Measurements from ENCODE around the gene KIF1A.

Gene KIF1A, protein sequence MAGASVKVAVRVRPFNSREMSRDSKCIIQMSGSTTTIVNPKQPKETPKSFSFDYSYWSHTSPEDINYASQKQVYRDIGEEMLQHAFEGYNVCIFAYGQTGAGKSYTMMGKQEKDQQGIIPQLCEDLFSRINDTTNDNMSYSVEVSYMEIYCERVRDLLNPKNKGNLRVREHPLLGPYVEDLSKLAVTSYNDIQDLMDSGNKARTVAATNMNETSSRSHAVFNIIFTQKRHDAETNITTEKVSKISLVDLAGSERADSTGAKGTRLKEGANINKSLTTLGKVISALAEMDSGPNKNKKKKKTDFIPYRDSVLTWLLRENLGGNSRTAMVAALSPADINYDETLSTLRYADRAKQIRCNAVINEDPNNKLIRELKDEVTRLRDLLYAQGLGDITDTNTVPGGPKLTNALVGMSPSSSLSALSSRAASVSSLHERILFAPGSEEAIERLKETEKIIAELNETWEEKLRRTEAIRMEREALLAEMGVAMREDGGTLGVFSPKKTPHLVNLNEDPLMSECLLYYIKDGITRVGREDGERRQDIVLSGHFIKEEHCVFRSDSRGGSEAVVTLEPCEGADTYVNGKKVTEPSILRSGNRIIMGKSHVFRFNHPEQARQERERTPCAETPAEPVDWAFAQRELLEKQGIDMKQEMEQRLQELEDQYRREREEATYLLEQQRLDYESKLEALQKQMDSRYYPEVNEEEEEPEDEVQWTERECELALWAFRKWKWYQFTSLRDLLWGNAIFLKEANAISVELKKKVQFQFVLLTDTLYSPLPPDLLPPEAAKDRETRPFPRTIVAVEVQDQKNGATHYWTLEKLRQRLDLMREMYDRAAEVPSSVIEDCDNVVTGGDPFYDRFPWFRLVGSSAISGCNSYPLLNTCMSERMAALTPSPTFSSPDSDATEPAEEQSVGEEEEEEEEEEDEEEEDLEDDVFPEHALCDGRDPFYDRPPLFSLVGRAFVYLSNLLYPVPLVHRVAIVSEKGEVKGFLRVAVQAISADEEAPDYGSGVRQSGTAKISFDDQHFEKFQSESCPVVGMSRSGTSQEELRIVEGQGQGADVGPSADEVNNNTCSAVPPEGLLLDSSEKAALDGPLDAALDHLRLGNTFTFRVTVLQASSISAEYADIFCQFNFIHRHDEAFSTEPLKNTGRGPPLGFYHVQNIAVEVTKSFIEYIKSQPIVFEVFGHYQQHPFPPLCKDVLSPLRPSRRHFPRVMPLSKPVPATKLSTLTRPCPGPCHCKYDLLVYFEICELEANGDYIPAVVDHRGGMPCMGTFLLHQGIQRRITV (N-terminal part only)

DNA sequence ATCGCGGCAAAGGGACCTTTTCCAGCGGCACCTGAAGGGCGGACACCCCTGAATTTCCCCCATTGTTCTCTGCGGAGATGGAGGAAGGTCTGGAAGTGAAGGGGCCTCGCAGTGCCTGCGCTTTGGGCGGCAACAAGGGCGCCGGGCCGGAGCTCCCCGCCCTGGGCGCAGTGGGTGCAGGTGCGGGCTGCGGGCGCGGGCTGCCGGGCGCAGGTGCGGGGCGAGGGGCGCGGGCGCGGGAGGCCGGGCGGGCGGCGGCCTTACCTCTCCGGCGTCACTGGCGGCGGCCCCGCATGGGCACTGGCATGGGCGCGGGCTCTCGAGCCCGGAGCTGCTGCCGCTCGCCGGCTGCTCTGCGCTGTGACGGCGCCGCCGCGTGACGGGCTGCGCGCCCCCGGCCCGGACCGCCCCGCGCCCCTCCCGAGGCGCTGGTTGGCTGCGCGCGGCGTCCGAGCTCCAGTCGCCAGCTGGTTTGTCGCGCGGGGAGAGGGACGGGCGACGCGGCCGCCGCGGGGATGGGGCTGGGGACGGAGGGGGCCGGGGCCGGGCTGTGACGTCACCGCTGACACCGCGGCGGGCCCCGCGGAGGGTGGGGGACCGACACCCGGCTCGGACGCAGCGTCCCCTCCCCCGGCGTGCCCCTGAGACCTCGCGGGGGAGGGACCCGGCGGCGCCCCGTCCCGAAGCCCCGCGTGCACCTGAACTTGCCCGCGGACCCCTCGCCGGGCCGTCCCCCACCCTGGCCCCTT is at the start of gene KIF1A:
Gene KIF1A, minus strand, starts transcription at position 362 of the 749 bp plus-strand sequence. CDS start 22,467 bp downstream, outside the sequence.
- no peak for DNase-seq

DNA sequence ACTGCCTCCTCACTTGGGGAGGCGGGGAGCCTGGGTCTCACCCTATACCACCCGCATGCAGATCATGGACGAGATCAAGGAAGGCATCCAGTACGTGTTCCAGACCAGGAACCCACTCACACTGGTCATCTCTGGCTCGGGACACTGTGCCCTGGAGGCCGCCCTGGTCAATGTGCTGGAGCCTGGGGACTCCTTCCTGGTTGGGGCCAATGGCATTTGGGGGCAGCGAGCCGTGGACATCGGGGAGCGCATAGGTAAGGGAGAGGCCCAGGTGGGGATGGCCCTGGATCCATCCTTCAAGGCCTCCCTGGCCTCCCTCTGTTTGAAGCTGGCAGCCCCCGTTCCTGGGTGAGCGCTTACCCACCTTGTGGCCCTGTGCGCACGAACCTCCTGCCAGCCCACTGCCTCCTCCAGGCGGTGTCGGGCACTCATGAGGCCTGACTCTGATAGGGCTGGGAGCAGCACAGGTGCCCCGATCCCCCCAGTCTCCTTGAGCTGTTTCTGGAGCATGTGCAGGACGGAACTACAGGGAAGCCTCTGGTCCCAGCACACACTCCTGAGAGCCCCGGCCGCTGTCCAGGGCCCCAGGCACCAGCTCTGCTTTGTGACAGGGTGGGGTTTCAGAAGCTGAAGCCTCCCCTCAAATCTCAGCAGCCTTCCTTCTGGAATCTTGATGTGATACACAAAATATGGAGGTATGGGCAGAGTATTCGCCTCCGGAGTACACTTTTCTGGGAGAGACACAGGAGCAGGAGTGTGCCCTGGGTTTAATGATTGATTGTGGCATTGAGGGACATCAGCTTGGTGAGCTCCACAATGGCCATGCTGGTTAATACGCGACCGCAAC is 49.3 kb upstream of the KIF1A start:
- DNase-seq = no peak

DNA sequence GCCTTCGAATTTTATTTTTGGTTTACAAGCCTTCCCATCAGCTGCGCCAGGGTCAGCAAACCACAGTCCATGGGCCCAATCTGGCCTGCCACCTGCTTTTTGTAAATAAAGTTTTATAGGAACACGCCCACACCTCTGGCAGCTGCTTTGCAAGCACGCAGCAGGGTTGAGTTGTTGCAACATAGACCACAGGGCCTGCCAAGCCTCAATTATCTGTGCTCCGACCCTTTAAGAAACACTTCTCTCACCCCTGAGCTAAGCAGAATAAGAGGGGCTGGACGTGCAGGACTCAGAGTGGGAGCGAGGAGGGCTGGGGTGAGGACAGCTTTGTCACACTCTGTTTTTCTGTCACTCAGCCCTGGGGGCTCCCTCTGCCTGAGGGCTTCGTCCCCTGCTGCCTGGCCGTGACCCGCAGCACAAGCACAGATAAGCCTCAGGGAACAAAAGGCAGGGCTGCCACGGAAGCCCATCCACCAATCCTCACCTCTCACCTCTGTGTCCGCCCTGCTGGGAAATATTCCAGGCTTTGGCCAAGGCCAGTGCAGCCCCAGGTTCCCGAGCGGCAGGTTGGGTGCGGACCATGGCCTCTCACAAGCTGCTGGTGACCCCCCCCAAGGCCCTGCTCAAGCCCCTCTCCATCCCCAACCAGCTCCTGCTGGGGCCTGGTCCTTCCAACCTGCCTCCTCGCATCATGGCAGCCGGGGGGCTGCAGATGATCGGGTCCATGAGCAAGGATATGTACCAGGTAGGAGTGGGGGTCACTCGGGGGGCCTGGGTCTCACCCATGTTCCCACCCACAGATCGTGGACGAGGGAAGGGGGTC is 48.5 kb upstream of the KIF1A start, which contains the start of gene AGXT:
Gene AGXT, plus strand, starts transcription at position 539 of the 823 bp plus-strand sequence. Its CDS starts 42 bp downstream, at position 581.
- DNase-seq = no peak

DNA sequence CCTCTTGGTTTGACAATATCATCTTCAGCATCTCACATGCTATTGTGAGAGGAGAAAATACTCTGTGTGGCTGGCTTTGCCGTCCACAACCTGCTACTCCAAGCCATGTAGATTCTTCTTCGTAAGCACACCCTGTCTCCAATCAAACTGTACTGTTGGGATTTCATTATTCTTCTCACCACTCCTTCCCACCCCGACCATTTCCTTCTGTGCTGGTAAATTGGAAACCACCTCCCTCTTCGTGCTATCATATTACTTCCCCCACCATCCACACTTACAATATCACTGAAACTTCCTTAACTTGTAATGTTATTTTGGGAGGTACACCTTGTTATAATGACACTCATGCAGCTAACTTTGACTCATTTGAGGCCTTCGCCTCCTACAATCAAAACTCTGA is 45.4 kb upstream of the KIF1A start:
- DNase-seq = no peak

DNA sequence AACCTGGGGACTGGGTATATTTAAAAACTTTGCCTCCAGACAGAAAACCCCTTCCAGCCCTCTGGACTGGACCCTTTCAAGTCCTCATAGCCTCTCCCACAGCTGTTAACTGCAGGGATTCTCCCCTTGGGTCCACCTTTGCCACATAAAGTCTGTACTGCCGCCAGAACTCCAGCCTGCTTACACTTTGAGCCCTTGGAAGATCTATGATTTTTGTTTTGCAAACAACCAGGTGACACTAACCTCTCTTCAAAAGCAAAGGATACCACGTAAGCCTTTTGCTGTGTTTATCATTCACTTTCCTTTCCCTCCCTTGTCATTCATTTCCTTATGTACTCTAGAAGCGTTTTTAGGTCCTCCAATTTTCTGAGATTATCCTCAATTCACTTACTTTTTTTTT is 44.5 kb upstream of the KIF1A start:
- no peak for DNase-seq

DNA sequence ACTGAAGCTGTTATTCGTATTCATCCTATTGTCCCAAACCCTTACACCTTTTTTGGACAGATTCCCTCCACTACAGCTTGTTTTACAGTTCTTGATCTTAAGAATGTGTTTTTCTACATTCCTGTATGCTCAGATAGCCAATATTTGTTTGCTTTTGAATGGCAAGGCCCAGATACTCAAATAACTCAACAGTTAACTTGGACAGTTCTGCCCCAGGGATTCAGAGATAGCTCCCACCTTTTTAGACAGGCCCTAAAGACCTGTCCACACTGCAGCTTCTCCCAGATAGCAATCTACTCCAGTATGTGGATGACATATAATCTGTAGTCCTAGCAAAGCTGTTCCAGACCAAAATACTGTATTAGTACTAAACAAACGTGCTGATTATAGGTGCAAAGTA is 41.5 kb upstream of the KIF1A start:
- no peak for DNase-seq

DNA sequence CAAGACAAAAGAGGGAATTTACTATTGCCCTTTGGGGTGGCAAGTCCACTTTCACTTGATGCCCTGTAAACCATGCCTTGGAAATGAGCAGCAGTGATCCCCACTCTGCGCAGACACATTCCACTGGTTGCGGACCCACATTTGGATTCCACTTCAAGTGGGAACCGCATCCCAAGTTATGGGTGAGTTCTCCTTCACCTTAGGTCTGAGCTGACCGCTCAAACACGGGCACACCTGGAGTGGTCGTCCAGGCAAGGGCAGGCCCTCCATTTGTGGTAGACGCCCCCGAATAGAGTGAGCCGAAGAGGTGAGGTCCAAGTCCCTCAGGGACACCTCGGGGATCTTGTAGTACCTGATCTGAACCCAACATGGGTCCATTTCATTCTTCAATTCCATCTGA is 38.9 kb upstream of the KIF1A start:
- no peak for DNase-seq

DNA sequence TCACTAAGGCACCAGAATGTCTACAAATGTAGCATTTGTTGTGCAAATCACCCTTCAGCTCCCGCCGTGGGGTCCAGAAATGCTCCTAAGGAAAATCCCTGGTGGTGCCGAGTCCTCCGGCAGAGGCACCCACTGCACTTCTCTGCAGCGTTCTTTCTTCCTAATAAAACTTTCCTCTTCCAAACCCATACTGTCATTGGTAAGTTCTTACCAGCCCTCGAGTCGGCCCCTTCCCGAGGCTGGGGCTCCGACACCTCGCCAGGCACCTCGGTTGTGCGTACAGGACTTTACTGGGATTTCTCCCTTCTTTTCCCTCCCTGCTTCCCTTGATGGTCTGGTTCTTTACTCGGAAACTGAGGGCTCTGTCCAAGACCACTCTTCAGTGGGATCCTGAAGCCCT is 38.3 kb upstream of the KIF1A start:
- DNase-seq = no peak

DNA sequence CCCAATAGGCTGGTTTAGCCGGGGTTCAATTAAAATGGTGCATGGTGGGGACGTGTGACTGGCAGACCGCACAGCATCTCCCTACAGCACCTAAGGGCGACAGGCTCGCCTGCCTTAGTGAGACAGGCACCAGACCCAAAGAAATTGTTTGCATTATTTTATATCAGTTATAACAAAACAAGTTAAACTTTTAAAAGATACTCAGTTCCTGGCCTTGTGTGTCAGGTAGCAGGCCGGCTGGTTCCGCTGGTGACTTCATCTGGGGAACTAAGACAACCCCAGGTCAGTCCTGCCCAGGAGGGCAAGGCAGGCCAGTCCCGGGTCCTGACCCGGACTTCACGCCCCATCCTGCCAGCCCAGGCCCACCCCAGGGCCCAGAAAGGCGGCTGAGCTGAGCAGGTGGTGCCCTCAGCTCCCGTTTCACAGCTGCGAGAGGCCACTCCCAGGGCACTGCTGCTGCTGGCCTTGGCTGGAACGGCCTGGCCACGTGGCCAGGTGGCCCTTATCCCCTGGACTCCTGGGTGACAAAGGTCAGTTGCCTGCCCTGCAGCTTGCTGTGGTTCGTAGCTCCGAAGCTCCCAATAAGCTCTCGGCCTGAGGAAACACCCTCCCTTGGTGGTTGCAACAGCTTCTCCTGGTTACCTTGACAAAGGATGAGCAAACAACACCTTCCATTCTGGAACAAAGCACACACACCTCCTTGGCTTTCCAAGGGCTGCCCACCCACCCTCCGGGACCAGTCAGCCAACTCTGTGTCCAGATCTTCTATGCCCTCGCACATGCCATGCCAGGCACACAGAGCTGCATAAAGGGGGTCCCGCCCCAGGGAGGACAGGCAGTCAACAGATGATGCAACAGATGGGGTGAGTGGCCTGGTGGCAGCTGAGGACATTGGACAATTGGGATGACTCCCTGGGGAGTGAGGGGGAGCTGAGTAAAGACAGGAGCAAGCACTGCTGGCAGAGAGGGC is 37.3 kb upstream of the KIF1A start:
- DNase-seq = no peak

DNA sequence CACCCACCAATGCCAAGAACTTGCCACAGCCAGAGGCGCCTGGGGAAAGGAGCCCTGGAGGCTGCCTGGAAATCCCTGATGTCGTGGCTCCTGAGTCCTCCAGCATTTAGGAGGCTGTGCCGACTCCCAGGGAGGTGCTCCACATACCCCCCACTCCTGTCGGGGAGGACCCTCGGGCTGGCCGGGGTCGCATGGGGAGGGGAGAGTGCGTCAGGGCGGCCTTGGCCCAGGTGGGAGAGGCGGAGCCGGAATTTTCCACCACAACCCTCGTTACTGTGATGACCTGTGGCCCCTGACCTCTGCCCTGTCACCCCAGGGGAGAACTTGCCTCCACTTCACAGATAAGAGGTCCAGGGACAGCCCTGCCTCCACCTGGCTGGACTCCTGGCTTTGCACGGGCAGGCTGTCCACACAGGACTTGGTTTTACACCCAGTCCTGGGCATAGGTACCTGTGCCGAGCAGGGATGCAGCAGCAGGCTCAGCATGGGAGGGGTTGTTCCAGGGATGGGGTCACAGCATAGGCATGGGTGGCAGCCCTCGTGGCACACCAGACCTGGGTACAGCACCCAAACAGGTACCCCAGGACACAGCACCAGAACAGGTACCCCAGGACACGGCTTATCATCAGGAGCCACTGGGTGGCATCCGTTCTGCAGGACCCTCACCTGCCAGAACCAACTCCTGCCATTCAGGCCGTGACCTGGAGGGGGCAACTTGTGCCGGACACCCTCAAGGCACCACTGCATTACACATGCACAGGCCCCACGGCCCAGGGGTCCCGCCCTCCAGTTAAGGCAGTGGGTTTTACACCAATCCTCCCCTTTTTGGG is 36.3 kb upstream of the KIF1A start:
- DNase-seq = no peak

DNA sequence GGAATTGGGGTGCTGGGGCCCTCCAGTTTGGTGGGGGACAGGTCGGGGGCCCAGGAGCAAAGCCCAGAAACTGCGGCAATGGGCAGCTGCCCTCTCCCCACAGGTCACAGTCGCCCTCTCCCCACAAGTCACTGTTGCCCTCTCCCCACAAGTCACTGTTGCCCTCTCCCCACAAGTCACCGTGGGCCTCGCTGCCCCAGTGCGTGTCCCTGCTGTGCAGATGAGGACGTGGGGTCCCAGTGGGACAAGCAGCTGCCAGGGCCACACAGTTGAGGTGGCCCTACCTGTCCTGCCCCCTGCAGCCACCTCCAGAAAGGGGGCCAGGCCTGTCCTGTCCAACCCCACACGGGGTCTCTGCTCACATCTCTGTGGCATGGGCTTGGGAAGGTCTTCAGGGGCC is 35.7 kb upstream of the KIF1A start:
- no peak for DNase-seq

DNA sequence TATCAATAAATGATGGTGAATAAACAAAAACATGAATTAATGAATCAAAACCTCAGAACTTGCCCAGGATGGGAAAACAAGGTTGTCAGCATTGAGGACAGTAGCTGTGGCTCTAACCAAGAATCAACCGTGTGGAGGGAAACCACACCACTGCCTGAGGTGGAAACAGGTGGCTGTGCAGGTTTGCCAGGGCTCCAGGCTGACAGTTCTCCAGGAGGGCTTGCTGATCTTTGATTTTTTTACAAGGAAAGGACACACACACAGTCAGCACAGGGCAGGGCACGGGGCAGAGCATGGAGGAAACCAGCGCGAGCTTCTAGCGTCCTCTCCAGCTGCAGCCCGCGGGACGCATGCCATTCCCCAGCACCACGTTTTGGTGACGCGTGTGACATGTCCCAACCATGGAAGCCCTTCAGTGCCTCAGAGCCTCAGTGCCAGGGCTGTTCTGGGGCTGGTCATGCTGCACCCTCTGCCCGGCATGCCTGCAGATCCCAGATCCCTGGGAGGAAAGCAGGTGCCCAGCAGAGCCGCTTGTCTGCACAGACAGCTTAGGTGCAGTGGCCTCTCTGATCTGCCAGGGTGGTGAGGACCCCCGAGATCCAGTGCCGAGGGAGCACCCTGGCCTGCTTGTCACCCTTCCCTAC is 32.8 kb upstream of the KIF1A start:
- DNase-seq = no peak

DNA sequence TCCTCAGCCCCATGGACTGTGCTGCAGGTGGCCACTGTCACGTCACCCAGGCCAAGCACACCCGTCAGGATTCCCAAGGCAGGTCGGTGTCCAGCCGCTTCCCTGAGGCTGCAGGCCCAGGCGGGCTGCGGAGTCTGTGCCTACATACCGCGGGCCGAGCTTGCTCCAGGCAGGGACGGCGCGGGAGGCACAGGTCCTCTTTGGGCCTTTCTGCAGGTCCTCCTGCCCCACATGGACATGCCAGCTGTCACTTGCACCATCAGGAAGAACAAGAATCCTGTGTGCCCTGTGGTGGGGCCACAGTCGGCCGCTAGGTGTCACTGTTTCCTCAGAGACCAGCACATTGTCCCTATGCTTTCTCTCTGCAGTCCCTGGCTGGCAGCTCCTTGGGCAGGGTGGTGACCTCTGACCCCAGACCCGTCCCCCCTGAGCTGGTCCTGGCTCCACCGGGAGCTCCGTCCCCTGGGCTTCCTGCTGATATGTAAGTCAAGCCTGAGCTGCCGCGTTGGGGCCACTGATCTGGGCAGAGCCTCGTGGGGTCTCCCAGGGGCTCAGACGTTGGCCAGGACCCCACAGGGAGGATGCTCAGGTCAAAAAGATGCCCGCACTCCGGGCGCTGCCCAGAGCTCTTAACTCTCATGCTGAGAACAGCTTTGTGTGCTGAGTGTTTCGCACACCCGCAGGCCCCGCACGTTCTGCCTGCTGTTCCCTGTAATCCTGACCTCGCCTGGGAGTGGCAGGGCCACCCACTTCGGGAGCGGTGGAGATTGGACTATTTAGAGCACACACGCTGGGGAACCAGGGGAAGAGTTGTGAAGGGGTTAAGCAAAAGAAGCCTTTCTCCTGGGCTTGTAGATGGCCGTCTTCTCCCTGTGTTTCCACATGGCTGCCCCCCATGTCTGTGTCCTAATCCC is 31.3 kb upstream of the KIF1A start:
- peak; percentile 54 for DNase-seq

DNA sequence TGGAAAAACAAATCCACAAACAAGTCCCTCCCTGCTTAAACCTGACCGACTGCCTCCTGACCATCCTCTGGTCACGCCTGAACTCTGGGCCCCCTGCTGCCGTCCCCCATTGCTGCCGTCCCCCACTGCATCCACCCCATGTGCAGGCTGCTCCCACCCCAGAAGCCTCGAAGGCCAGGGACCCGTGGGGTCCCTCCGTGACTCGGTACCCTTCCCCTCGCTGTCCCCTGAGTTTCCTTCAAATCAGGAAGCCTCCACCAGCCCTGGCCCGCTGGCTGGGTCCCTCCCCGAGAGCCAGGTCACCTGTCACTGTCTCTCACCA is 30.7 kb upstream of the KIF1A start:
- no peak for DNase-seq

DNA sequence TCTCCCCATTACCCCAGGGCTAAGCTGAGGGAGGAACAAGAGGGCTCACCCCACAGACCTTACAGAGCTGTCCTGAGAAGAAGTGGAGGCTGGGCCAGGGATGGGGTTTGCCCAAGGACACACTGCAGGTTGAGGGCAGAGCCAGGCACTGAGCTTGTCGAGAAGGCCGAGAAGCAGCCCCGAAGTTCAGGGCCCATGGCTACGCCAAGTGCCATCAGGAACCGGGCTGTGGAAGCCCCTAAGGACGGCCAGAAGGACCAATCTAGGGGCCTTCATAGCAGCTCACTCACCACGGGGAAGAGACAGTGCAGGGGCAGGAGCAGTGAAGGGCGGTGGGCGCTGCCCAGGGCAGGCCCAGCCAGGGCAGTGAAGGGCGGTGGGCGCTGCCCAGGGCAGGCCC is 30.0 kb upstream of the KIF1A start:
- no peak for DNase-seq

DNA sequence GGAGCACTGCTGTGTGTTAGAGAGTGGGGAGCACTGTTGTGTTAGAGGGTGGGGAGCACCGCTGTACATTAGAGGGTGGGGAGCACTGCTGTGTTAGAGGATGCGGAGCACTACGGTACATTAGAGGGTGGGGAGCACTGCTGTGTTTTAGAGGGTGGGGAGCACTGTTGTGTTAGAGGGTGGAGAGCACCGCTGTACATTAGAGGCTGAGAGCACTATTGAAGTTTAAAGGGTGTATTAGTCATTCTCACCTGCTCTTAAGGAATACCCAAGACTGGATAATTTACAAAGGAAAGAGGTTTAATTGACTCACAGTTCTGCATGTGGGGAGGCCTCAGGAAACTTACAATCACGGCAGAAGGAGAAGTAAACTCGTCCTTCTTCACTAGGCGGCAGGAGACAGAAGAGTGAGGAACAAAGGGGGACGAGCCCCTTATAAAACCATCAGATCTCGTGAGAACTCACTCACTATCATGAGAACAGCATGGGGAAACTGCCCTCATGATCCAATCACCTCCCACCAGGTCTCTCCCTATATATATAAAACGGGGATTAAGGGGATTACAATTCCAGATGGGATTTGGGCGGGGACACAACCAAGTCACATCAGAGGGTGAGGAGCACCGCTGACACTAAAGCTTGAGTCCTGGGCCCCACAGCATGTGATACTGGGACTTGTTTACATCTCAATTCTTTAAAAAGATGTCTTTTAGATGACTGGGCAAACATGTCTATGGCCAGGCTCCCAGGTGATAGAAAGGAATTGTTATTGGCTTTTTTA is 29.1 kb upstream of the KIF1A start:
- DNase-seq = no peak

All from NK-92 treated with Interleukin-12 subunit alpha and Interleukin-12 subunit beta, amount 100 ng/mL, for 24 hours (cell line).